ENCODE results near the gene SIRPA.

SIRPA gene

GRCh38 chr20:1975291-1975690 is 80.1 kb downstream of the SIRPA start:
- no peak overlapping the region for H2AFZ ChIP-seq
- no peaks in the 10 kb centered on the region for H3K9me3 ChIP-seq (ENCODE audit: control insufficient read depth, low read length)
- no peaks in the 10 kb centered on the region for H3K36me3 ChIP-seq (ENCODE audit: control insufficient read depth, insufficient read depth, low read length)
- H3K79me2 ChIP-seq, result no peaks in the 10 kb centered on the region
- no peak overlapping the region for H3K27ac ChIP-seq
- H3K4me1 ChIP-seq, result no peaks in the 10 kb centered on the region
- no peak for TF ChIP-seq CTCF (IDR thresholded peaks at IDR 0.05)
- H3K27me3 ChIP-seq (ENCODE audit: control insufficient read depth, insufficient read depth, low read length), result no peaks in the 10 kb centered on the region
- no peak overlapping the region for H3K9ac ChIP-seq
- H3K4me2 ChIP-seq (ENCODE audit: low read length), result no peak overlapping the region
- no peak overlapping the region for H3K4me3 ChIP-seq (ENCODE audit: low read depth, low read length)

- TF ChIP-seq CTCF (IDR thresholded peaks at IDR 0.05), result no peak
- H3K4me2 ChIP-seq (ENCODE audit: low read length), result no peak overlapping the region
- H3K9me3 ChIP-seq (ENCODE audit: control insufficient read depth, low read length), result no peaks in the 10 kb centered on the region
- H3K9ac ChIP-seq, result no peak overlapping the region
- no peak overlapping the region for H3K27ac ChIP-seq
- no peak overlapping the region for H3K4me3 ChIP-seq (ENCODE audit: low read depth, low read length)
- no peak overlapping the region for H2AFZ ChIP-seq
- no peaks in the 10 kb centered on the region for H3K79me2 ChIP-seq
- no peaks in the 10 kb centered on the region for H3K36me3 ChIP-seq (ENCODE audit: control insufficient read depth, insufficient read depth, low read length)
- no peaks in the 10 kb centered on the region for H3K27me3 ChIP-seq (ENCODE audit: control insufficient read depth, insufficient read depth, low read length)
- no peaks in the 10 kb centered on the region for H3K4me1 ChIP-seq
Measured at GRCh38 chr20:1979106-1979778, 84.0 kb downstream of the SIRPA start.

- no peak overlapping the region for H3K4me2 ChIP-seq (ENCODE audit: low read length)
Measured at GRCh38 chr20:1982686-1983085, 87.5 kb downstream of the SIRPA start.

GRCh38 chr20:1983301-1983700 is 88.1 kb downstream of the SIRPA start:
- Histone ChIP-seq H3K27me3 (ENCODE audit: control insufficient read depth, insufficient read depth, low read length) (peaks cover 3% of the 10 kb centered on the region), H2AFZ (no peak overlapping the region)

More at GRCh38 chr20:1982686-1983085, 87.5 kb downstream of the SIRPA start:
- H2AFZ ChIP-seq, result no peak overlapping the region
- no peak overlapping the region for H3K4me3 ChIP-seq (ENCODE audit: low read depth, low read length)
- no peak overlapping the region for H3K9ac ChIP-seq
- H3K27me3 ChIP-seq (ENCODE audit: control insufficient read depth, insufficient read depth, low read length), result peaks cover 3% of the 10 kb centered on the region
- no peaks in the 10 kb centered on the region for H3K79me2 ChIP-seq
- no peaks in the 10 kb centered on the region for H3K36me3 ChIP-seq (ENCODE audit: control insufficient read depth, insufficient read depth, low read length)
- TF ChIP-seq CTCF (IDR thresholded peaks at IDR 0.05), result no peak
- H3K4me1 ChIP-seq, result no peaks in the 10 kb centered on the region
- no peaks in the 10 kb centered on the region for H3K9me3 ChIP-seq (ENCODE audit: control insufficient read depth, low read length)
- no peak overlapping the region for H3K27ac ChIP-seq

More at GRCh38 chr20:1983301-1983700, 88.1 kb downstream of the SIRPA start:
- TF ChIP-seq CTCF (IDR thresholded peaks at IDR 0.05), result no peak
- Histone ChIP-seq H3K9me3 (ENCODE audit: control insufficient read depth, low read length) (no peaks in the 10 kb centered on the region), H3K4me3 (ENCODE audit: low read depth, low read length) (no peak overlapping the region), H3K4me1 (no peaks in the 10 kb centered on the region), H3K27ac (no peak overlapping the region), H3K9ac (no peak overlapping the region), H3K36me3 (ENCODE audit: control insufficient read depth, insufficient read depth, low read length) (no peaks in the 10 kb centered on the region), H3K79me2 (no peaks in the 10 kb centered on the region), H3K4me2 (ENCODE audit: low read length) (no peak overlapping the region)

Measured in parathyroid adenoma (tissue), 2 donors.